SK-N-SH treated with all-trans-retinoic acid at 6 μM for 48 hours (cell line): ENCODE results near the gene TCEA2.

Experiments
- ATAC-seq: fragments of 200-7000 bp; cut with Tn5 transposase; 3 replicates; pipeline ENCODE4 v1.9.1; 2020; ENCODE audit warnings: mild to moderate bottlenecking, moderate library complexity
- ARNTL ChIP-seq: fragments of 450-650 bp; formaldehyde crosslinking; IDR thresholded peaks from 2 replicates; pipeline ENCODE4 v1.5.0; 2020; ENCODE audit warnings: low read depth, mild to moderate bottlenecking, moderate library complexity, borderline replicate concordance
- BACH2 ChIP-seq: fragments of 250-450 bp; sonication (Bioruptor Pico); IDR thresholded peaks from 2 replicates; pipeline ENCODE4 v1.9.0; 2021; ENCODE audit warnings: mild to moderate bottlenecking, borderline replicate concordance
- CREB5 ChIP-seq: fragments of 250-450 bp; sonication (Bioruptor Pico); IDR thresholded peaks from 2 replicates; pipeline ENCODE4 v1.5.1; 2020; ENCODE audit warnings: low read depth, mild to moderate bottlenecking, moderate library complexity
- CSRNP3 ChIP-seq: fragments of 250-450 bp; sonication (Bioruptor Pico); IDR thresholded peaks from 2 replicates; pipeline ENCODE4 v1.5.1; 2021; ENCODE audit warnings: mild to moderate bottlenecking, moderate library complexity
- ESRRG ChIP-seq: fragments of 250-450 bp; sonication (Bioruptor Pico); IDR thresholded peaks from 2 replicates; pipeline ENCODE4 v1.6.1; 2021; ENCODE audit warnings: mild to moderate bottlenecking
- GLIS3 ChIP-seq: fragments of 250-450 bp; sonication (Bioruptor Pico); IDR thresholded peaks from 2 replicates; pipeline ENCODE4 v1.5.0; 2020; ENCODE audit warnings: mild to moderate bottlenecking, moderate library complexity
- OSR1 ChIP-seq: fragments of 250-450 bp; sonication (Bioruptor Pico); IDR thresholded peaks from 2 replicates; pipeline ENCODE4 v1.8.0; 2022; ENCODE audit warnings: moderate library complexity, mild to moderate bottlenecking, inconsistent platforms
- PATZ1 ChIP-seq: fragments of 250-450 bp; sonication (Bioruptor Pico); IDR thresholded peaks from 2 replicates; pipeline ENCODE4 v1.8.0; 2020; ENCODE audit warnings: mild to moderate bottlenecking, moderate library complexity, borderline replicate concordance
- POU6F1 ChIP-seq: fragments of 250-450 bp; sonication (Bioruptor Pico); IDR thresholded peaks from 2 replicates; pipeline ENCODE4 v1.8.0; 2021; ENCODE audit warnings: low read depth, mild to moderate bottlenecking, moderate library complexity, borderline replicate concordance
- PPARA ChIP-seq: fragments of 250-450 bp; sonication (Bioruptor Pico); IDR thresholded peaks from 2 replicates; pipeline ENCODE4 v1.5.0; 2020; ENCODE audit warnings: mild to moderate bottlenecking, borderline replicate concordance
- RARB ChIP-seq: fragments of 250-450 bp; sonication (Bioruptor Pico); IDR thresholded peaks from 2 replicates; pipeline ENCODE4 v1.8.0; 2021; ENCODE audit warnings: mild to moderate bottlenecking, moderate library complexity
- SNAI2 ChIP-seq: fragments of 250-450 bp; sonication (Bioruptor Pico); IDR thresholded peaks from 2 replicates; pipeline ENCODE4 v1.5.0; 2020; ENCODE audit warnings: mild to moderate bottlenecking, moderate library complexity
- TCF4 ChIP-seq: fragments of 250-450 bp; sonication (Bioruptor Pico); IDR thresholded peaks from 2 replicates; pipeline ENCODE4 v1.8.0; 2021; ENCODE audit warnings: mild to moderate bottlenecking, moderate library complexity, borderline replicate concordance
- TOX ChIP-seq: fragments of 250-450 bp; sonication (Bioruptor Pico); IDR thresholded peaks from 2 replicates; pipeline ENCODE4 v1.8.0; 2021; ENCODE audit warnings: mild to moderate bottlenecking, moderate library complexity, borderline replicate concordance
- TSHZ2 ChIP-seq: fragments of 250-450 bp; sonication (Bioruptor Pico); IDR thresholded peaks from 2 replicates; pipeline ENCODE4 v1.5.0; 2020; ENCODE audit warnings: mild to moderate bottlenecking, moderate library complexity
- ZC3H10 ChIP-seq: fragments of 250-450 bp; sonication (Bioruptor Pico); IDR thresholded peaks from 2 replicates; pipeline ENCODE4 v1.5.1; 2021; ENCODE audit warnings: mild to moderate bottlenecking, moderate library complexity
- ZFP3 ChIP-seq: fragments of 250-450 bp; sonication (Bioruptor Pico); IDR thresholded peaks from 2 replicates; pipeline ENCODE4 v1.5.0; 2020; ENCODE audit warnings: mild to moderate bottlenecking, moderate library complexity
- ZNF565 ChIP-seq: fragments of 450-650 bp; formaldehyde crosslinking; conservative IDR thresholded peaks from 2 replicates; pipeline ENCODE4 v1.5.0; 2020; ENCODE audit warnings: low read depth, mild to moderate bottlenecking, moderate library complexity
- ZNF8 ChIP-seq: fragments of 450-650 bp; formaldehyde crosslinking; IDR thresholded peaks from 2 replicates; pipeline ENCODE4 v1.5.0; 2020; ENCODE audit warnings: mild to moderate bottlenecking, moderate library complexity

Gene TCEA2

GRCh38 chr20:64058536-64058935, 4.5 kb upstream of the TCEA2 start (continued):
- no peak for TF ChIP-seq ARNTL (CRISPR knock-in tag)
- no peak for TF ChIP-seq GLIS3
- no peak for TF ChIP-seq ZFP3 (CRISPR knock-in tag)
- no peak for TF ChIP-seq PPARA
- TF ChIP-seq CSRNP3, result no peak
- TF ChIP-seq OSR1 (CRISPR knock-in tag), result no peak

GRCh38 chr20:64062276-64062595, 762 bp upstream of the TCEA2 start:
- TF ChIP-seq TCF4 (CRISPR knock-in tag), result no peak
- TF ChIP-seq ESRRG (CRISPR knock-in tag), result no peak
- no peak for TF ChIP-seq BACH2 (CRISPR knock-in tag)
- no peak for TF ChIP-seq RARB
- TF ChIP-seq TOX (CRISPR knock-in tag), result no peak
- no peak for TF ChIP-seq CSRNP3
- TF ChIP-seq TSHZ2 (CRISPR knock-in tag), result no peak
- no peak for TF ChIP-seq CREB5 (CRISPR knock-in tag)
- no peak for TF ChIP-seq ARNTL (CRISPR knock-in tag)
- TF ChIP-seq POU6F1 (CRISPR knock-in tag), result no peak
- TF ChIP-seq SNAI2 (CRISPR knock-in tag), result no peak
- no peak for TF ChIP-seq PPARA
- no peak for ATAC-seq

GRCh38 chr20:64063389-64064144, 569 bp downstream of the TCEA2 start:
- TF ChIP-seq OSR1 (CRISPR knock-in tag) (no peak), RARB (no peak), ZC3H10 (CRISPR knock-in tag) (no peak), SNAI2 (CRISPR knock-in tag) (no peak), ZNF8 (CRISPR knock-in tag) (no peak), TCF4 (CRISPR knock-in tag) (no peak), ARNTL (CRISPR knock-in tag) (no peak), GLIS3 (no peak), CSRNP3 (no peak), ZNF565 (no peak), PATZ1 (CRISPR knock-in tag) (no peak), PPARA (no peak)
- ATAC-seq, result peak; percentile 17
